ENCODE results near the gene NDUFAF8.

The NDUFAF8 gene

DNA sequence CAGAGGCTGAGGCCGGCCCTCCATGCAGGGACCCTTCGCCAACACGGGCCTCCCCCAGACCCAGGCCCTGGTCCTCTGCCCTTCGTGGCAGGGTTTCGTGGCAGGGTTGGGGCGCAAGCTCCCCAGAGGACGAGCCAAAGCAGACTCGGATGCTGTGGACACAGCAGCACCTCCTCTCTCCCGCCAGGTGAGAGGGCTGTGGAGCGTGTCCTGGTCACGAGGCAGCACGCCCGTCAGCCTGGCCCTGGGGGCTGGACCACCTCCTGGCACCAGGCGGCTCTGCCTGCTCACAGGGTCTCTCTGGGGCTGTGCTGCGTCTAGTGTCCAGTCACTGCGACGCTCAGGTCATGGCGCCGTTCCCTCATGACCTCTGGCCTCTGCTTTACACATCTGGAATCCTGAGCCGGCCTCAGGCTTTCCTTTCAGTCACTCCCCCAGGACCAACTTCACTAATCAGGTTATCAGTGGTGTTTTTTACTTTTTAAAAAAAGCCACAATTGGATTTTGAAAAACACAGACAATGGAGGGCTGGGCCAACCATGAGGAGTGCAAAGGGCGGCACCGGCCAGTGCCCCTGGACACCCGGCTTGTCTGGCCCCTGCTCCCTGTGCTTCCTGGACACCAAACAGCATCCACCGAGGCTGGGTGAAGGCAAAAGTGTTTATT lies 5.4 kb downstream of the NDUFAF8 start:
- TF ChIP-seq GATA2 (IDR thresholded peaks at IDR 0.05; ENCODE audit: low read depth, low read length) (no peak), GATA3 (IDR thresholded peaks at IDR 0.05; ENCODE audit: low read depth, low read length) (no peak)

DNA sequence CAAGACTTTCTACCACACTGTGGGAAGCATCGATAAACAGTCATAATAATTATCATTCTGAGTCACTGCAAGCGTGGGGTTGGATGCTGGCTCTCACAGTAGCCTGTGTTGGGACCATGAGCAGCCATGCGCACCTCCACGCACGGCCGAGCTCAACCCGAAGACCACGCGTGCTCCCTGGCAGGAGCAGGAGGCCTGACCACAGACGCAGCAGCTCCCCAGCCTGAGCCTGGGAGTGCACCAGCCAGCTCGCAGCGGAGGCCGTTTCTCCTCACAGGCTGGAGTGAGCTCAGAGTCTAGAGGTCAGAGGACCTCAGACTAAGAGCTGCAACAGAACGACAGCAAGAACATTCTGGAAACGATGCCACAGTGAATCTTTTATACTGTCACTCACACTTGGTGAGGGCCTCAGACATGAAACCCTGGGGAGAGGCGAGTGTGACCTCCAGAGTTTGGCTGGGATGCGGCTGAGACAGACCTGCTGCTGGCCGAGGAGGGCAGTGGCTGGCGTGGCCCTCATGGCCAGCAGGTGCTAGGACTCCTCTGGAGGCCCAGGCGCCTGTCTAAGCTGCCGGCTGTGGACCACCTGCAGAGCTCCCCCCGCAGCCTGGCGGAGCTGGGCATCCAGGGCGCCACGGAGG lies 6.0 kb downstream of the NDUFAF8 start:
- TF ChIP-seq GATA3 (IDR thresholded peaks at IDR 0.05; ENCODE audit: low read depth, low read length) (no peak), GATA2 (IDR thresholded peaks at IDR 0.05; ENCODE audit: low read depth, low read length) (no peak)

DNA sequence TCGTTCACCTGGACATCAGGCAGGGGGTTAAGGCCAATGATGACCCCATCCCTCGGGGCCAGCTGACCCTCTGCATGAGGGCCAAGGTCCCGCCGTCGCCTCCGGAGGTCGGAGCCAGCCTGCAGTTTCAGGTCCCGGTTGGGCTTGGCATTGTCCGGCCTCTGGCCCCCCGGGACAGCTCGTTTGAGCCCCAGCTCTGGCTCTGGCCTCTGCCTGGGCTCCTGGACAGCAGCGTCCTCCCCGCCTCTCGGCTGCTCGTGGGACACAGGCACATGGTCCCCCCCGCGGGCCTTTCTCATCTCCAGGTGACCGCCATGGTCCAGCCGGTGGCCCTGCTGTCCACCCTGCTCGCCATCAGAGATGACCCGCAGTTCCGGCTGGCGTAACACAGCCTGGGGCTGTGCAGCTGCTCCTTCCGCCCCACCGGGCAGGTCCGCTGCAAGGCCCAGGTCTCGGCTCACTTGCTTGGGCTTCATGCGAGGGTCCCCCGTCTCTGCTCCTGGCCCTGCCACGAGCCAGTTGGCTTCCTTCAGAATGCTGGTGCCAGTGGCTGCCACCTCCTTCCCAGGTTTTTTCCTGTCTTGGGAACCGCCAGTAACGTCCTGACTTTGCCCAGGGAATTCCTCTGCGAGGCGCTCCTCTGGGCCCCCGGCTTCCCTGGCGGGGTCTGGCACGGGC lies 6.7 kb downstream of the NDUFAF8 start:
- TF ChIP-seq GATA3 (IDR thresholded peaks at IDR 0.05; ENCODE audit: low read depth, low read length) = no peak
- no peak for TF ChIP-seq GATA2 (IDR thresholded peaks at IDR 0.05; ENCODE audit: low read depth, low read length)

DNA sequence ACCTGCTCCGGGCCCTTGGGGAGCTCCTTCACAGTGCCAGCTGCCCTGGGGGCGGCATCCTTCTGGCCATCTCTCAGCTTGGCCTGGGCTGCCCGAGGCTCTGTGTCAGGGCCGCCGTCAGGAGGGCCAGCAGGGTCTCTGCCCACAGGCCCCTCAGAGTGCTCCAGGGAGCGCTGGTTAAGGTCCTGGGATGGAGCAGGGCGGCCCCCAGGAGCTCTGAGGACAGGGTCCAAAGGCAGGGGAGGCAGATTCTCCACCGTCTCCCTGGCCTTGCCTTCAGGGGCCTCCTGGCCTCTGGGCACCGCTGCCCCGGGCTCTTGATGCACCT lies 7.2 kb downstream of the NDUFAF8 start:
- TF ChIP-seq GATA2 (IDR thresholded peaks at IDR 0.05; ENCODE audit: low read depth, low read length) (no peak), GATA3 (IDR thresholded peaks at IDR 0.05; ENCODE audit: low read depth, low read length) (no peak)

DNA sequence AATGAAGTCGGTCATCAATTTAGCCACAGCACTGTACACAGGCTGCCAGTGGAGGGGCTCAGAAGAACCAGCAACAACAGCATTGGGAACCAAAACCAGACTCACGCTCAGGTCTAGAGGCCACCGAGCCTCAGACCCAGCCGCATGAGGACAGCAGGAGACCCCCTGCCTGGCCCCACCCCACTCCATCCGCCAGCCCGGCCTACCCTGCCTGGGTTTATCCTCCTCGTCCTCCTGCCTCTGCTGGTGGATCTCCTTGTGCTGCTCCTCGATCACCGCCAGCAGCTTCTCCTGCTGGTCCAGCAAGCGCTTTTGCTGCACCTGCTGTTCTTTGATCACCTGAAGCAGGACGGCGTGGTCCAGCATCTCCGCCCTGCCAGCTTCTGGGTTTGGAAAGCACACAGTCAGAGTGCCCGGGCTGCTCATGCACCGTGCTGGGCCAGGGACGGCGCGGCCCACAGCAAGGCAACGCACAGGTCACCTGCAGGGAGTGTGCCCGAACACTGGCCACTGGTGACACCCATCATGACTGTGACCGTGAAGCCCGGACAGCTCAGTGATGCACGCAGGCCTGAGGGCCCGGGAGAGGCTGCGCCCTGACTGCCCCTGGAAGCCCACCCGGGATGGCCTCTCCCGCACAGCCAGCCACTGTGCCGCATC lies 7.7 kb downstream of the NDUFAF8 start:
- TF ChIP-seq GATA2 (IDR thresholded peaks at IDR 0.05; ENCODE audit: low read depth, low read length) (no peak), GATA3 (IDR thresholded peaks at IDR 0.05; ENCODE audit: low read depth, low read length) (no peak)

DNA sequence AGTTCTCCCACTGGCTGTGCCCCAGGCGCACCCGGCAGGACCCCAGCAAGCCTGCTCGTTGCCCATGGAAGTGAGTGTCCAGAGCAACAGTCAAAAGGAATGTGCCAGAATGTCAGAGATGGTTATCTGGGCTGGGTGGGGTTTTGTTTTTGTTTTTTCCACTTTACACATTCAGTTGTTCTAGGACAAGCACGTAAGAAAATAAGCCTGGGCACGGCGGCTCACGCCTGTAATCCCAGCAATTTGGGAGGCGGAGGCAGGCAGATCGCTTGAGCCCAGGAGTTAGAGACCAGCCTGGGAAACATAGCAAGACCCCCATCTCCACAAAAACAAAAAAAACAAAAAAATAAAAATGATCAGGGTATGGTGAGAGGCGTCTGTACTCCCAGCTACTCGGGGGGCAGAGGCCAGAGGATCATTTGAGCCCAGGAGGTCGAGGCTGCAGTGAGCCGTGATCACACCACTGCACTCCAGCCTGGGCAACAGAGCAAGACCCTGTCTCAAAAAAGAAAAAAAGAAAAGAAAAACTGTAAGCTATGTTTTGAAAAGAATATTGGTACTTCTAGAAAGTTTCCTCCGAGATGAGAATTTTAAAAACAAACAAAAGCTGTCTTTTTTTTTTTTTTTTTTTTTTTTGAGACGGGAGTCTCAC lies 8.3 kb downstream of the NDUFAF8 start:
- no peak for TF ChIP-seq GATA3 (IDR thresholded peaks at IDR 0.05; ENCODE audit: low read depth, low read length)
- peak; percentile 22; the same call in 1 of the 2 replicates for TF ChIP-seq GATA2 (IDR thresholded peaks at IDR 0.05; ENCODE audit: low read depth, low read length)

DNA sequence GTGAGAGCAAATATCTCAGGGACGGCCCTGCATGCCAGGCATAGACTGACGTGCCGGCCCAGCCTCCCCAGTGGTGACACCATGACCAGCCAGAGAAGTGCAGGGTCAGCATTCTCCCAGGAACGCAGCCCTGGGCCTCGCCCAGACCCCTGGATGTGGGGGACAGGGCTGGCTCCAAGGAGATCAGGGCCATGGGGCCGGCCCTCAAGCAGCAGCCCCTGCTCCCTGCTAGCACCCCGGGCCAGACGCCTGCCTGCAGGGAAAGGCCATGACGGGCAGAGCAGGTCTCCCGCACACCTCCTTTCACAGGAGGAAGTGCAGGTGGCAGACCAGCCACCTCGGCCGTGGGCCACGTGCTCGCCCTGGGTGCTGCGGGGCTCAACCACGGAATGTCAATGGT lies 9.5 kb downstream of the NDUFAF8 start:
- TF ChIP-seq GATA3 (IDR thresholded peaks at IDR 0.05; ENCODE audit: low read depth, low read length) (no peak), GATA2 (IDR thresholded peaks at IDR 0.05; ENCODE audit: low read depth, low read length) (no peak)

DNA sequence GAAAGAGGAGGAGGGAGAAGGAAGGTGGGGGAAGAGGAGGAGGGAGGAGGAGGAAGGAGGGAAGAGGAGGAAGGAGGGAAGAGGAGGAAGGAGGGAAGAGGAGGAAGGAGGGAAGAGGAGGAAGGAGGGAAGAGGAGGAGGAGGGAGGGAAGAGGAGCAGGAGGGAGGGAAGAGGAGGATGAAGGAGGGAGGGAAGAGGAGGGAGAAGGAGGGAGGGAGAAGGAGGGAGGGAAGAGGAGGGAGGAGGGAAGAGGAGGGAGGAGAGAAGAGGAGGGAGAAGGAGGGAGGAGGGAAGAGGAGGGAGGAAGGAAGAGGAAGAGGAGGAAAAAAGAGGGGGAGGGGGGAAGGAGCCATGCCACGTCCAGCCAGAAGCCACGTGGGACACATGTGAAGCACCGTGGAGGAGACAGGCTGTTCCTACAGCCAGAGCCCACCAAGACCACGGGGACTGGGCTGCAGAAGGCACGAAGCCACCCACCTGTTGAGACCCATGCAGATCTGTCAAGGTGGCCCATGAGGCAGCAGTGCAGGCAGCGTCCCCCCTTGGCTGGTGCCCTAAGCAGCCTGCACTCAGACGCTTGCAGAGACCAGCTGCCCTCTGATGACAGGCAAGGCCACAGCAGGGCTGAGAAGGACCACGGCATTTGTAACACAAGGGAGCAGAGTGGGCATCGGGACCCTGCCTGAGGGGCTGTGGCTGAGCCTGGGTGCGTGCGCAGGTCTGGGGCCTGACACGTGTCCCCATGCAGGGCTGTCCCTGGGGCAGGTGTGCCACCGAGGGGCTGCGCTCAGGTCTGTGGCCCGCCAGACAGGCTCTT lies 10.3 kb downstream of the NDUFAF8 start:
- TF ChIP-seq GATA3 (IDR thresholded peaks at IDR 0.05; ENCODE audit: low read depth, low read length) (no peak), GATA2 (IDR thresholded peaks at IDR 0.05; ENCODE audit: low read depth, low read length) (no peak)

DNA sequence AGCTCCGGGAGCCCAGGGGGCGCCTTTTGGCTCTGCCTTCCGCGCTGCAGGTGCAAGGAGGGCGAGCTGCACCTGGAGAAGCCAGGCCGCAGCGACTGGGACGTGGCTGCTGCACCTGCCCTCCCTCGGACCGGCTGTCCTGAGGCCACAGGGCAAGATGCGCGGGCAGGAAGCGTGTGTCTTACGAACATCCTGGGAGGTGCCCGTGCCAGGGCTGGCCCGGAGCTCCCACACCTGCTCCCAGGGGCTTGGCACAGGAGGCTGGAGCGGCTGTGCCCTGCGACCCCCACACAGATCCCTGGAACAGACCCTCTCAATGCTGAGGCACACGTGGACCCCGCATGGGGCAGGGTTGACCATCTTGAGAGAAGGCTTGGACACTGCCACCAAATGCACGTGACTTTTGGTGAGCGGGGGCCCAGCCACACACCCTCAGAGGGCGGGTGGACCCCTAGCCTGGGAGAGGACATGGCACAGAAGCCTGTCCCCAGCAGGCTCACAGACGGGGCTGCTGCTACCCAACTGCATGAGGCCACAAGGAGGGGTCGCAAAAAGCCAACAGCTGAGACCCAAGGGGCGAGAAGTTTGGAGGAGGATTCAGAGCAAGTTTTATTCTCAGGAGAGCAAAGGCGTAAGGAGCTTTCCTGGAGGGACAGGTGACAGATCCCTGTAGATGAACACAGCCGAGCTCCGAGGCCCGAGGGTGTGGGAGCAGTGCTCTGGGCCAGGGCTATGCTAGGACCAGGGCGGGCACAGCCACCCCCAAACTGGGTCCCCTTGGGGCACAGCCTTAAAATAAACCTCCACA lies 11.4 kb downstream of the NDUFAF8 start:
- TF ChIP-seq GATA2 (IDR thresholded peaks at IDR 0.05; ENCODE audit: low read depth, low read length) = no peak
- no peak for TF ChIP-seq GATA3 (IDR thresholded peaks at IDR 0.05; ENCODE audit: low read depth, low read length)

DNA sequence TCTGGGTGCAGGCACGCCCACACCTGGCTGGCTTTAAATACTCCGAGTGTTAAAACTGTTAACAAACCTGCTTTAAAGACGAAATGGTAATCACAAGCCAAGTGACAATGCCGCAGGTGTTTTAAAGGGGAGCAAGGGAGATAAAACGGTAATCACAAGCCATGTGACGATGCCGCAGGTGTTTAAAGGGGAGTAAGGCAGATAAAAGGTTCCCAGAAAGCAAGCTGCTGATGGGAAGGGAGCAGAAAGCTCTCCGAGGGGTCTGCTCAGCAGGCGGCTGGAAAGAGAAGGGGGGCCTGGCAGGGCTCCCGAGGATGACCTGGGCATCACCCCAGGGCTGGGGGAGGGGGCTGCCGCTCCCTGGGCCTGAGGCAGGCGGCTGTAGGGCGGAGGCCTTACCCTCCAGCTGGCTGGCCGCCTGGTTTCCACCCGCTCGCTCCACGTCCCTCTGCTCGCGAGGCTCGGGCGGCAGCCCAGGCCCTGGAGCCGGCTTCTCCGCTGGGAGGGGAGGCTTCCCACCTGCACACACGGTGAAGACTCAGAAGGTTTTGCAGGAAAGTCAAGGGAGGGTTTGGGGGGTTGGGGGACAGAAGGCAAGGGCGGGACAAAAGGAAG lies 12.1 kb downstream of the NDUFAF8 start:
- TF ChIP-seq GATA2 (IDR thresholded peaks at IDR 0.05; ENCODE audit: low read depth, low read length) (no peak), GATA3 (IDR thresholded peaks at IDR 0.05; ENCODE audit: low read depth, low read length) (no peak)

DNA sequence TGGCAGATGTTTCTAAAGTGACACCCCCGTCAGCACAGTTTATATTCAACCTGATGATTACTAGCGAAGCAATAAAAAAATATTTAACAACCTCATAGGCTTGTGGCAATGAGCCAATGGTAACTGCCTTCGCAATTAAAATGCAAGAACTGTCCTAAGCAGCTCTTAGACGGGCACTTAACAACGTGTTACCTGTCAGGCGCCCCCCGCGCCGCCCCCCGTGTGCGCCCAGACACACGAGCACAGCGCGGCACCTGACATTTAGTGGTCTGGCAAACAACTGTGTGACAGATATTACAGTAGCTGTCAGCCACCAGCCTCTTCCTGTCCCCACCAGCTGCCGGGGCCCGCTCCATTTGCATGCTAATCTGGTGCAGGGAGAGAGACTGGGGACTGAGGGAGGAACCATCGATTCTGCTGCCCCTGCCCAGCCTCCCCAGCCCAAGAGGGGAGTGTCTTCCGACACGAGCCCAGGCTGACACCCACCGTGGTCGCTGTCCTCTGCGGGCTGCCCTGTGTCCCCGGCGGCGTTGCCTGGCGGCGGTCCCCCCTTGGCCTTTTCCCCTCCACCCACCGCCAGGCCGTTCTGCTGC lies 12.7 kb downstream of the NDUFAF8 start:
- TF ChIP-seq GATA2 (IDR thresholded peaks at IDR 0.05; ENCODE audit: low read depth, low read length) (no peak), GATA3 (IDR thresholded peaks at IDR 0.05; ENCODE audit: low read depth, low read length) (no peak)

Data from SH-SY5Y (cell line).